Keratinocyte (primary cell): ENCODE results near the gene CLNK.

Source experiments
- EZH2 ChIP-seq: IDR thresholded peaks from one replicate; pipeline ENCODE4 v1.6.1; 2012; ENCODE audit warnings: inconsistent platforms, mild to moderate bottlenecking, low read length, moderate library complexity
- TF ChIP-seq, protein P1 (sequence below), 3 experiments: IDR thresholded peaks in 1 of 3; conservative IDR thresholded peaks in 1 of 3; optimal IDR thresholded peaks in 1 of 3; 2 replicates in 2 of 3; 3 replicates in 1 of 3; pipeline versions ENCODE3 to v1.5.1; 2011; ENCODE audit warnings: low read length in 3 of 3, mild to moderate bottlenecking in 3 of 3, moderate library complexity in 2 of 3, control low read depth in 1 of 3, inconsistent platforms in 1 of 3; ENCODE audit not compliant: insufficient read depth in 2 of 3; ENCODE audit errors: extremely low read depth in 1 of 3

DNA sequence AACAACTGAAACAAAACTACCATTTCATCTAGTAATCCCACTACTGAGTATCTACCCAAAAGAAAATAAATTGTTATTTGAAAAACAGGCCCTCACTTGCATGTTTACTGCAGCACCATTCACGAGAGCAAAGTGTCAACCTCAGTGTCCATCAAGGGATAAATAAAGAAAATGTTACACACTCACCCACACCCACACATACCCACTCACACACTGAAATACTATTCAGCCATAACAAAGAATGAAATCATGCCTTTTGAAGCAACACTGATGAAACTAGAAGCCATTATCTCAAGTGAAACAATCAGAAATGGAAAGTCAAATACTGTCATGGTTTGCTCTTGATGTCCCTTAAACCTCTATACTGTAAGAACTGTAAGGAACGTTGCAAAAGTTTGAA is 44.8 kb upstream of the CLNK start:
- TF ChIP-seq, protein P1, sequence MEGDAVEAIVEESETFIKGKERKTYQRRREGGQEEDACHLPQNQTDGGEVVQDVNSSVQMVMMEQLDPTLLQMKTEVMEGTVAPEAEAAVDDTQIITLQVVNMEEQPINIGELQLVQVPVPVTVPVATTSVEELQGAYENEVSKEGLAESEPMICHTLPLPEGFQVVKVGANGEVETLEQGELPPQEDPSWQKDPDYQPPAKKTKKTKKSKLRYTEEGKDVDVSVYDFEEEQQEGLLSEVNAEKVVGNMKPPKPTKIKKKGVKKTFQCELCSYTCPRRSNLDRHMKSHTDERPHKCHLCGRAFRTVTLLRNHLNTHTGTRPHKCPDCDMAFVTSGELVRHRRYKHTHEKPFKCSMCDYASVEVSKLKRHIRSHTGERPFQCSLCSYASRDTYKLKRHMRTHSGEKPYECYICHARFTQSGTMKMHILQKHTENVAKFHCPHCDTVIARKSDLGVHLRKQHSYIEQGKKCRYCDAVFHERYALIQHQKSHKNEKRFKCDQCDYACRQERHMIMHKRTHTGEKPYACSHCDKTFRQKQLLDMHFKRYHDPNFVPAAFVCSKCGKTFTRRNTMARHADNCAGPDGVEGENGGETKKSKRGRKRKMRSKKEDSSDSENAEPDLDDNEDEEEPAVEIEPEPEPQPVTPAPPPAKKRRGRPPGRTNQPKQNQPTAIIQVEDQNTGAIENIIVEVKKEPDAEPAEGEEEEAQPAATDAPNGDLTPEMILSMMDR (optimal IDR thresholded peaks at IDR 0.05 in 1 of 3, IDR thresholded peaks at IDR 0.05 in 1 of 3, conservative IDR thresholded peaks at IDR 0.05 in 1 of 3; ENCODE audit: extremely low read depth in 1 of 3, insufficient read depth in 2 of 3, low read length in 3 of 3), result no peak
- no peak for TF ChIP-seq EZH2
